GM13976 (cell line): ENCODE results near the gene NPIPA7.
"Not testable (repeated sequence)": the region's sequence is repeated elsewhere in the genome, so short reads cannot be mapped to it uniquely, and the experiment has no call there.

Source experiments
- DNase-seq: peaks from one replicate; pipeline ENCODE4 v3.0.0; 2012; ENCODE audit warnings: low spot score
- in situ Hi-C: fragments of 300-500 bp; cut with MboI; formaldehyde crosslinking; loops from one replicate; pipeline ENCODE4 v1.12.0; 2022; ENCODE audit warnings: low sequenced_read_pairs, mixed read lengths, inconsistent platforms; ENCODE audit not compliant: unreplicated experiment

The NPIPA7 gene

GRCh38 chr16:16408430-16408829 lies 29.5 kb downstream of the NPIPA7 start:
- DNase-seq, in situ Hi-C loops: not testable (repeated sequence)

GRCh38 chr16:16413773-16414172 lies 34.8 kb downstream of the NPIPA7 start:
- DNase-seq, in situ Hi-C loops: not testable (repeated sequence)

GRCh38 chr16:16417071-16417470 lies 38.1 kb downstream of the NPIPA7 start:
- in situ Hi-C loops, DNase-seq: not testable (repeated sequence)

- in situ Hi-C loops = not testable (repeated sequence)
These were observed 39.1 kb downstream of the NPIPA7 start for GRCh38 chr16:16417914-16418544.

GRCh38 chr16:16420515-16420914 lies 41.6 kb downstream of the NPIPA7 start:
- in situ Hi-C loops = not testable (repeated sequence)

More at GRCh38 chr16:16417914-16418544, 39.1 kb downstream of the NPIPA7 start:
- DNase-seq = not testable (repeated sequence)

GRCh38 chr16:16425146-16425545 lies 46.2 kb downstream of the NPIPA7 start:
- DNase-seq, in situ Hi-C loops: not testable (repeated sequence)

More at GRCh38 chr16:16420515-16420914, 41.6 kb downstream of the NPIPA7 start:
- not testable (repeated sequence) for DNase-seq

GRCh38 chr16:16431135-16431534 lies 52.2 kb downstream of the NPIPA7 start:
- DNase-seq, in situ Hi-C loops: not testable (repeated sequence)

GRCh38 chr16:16434711-16435110 lies 55.8 kb downstream of the NPIPA7 start:
- DNase-seq, in situ Hi-C loops: not testable (repeated sequence)

- DNase-seq, in situ Hi-C loops: not testable (repeated sequence)
These were observed 62.5 kb downstream of the NPIPA7 start for GRCh38 chr16:16441401-16441800.
